ENCODE data around the gene CIC. TPM values are rescaled to one million over a fixed set of nuclear protein-coding genes. Genes with fewer than 3 reads are reported as not detected.

CIC gene
- total and polyA plus RNA-seq, 2 of the 13 experiments (the other 11 are each of a cell fraction or from before 2014, with no cell fraction given), result 5.9 to 8.0 TPM

- WGBS (ENCODE audit: low lambda C conversion rate), result 96% methylated on average over 4 of the region's 4 CpGs
Measured at GRCh38 chr19:42276821-42277220, 7.8 kb downstream of the CIC start.

GRCh38 chr19:42277821-42278451 lies 8.9 kb downstream of the CIC start:
- FAIRE-seq (no peak), DNase-seq (ENCODE audit: low spot score) (no peak), ATAC-seq (no peak)
- Histone ChIP-seq H2AFZ (ENCODE audit: low read length) (no peak overlapping the region), H3K4me2 (ENCODE audit: low read depth, low read length) (no peak overlapping the region; the same call in 1 of the 2 replicates), H3K79me2 (ENCODE audit: insufficient read depth, low read length) (peaks cover 5% of the 10 kb centered on the region), H4K20me1 (ENCODE audit: insufficient read depth, low read length) (no peaks in the 10 kb centered on the region), H3K27ac (ENCODE audit: extremely low read length, insufficient read depth, low read length) (peak overlapping the region; percentile 27), H3K4me3 (replicated peaks in 1 of 3; ENCODE audit: insufficient read depth in 1 of 3, low read depth in 2 of 3, low read length in 3 of 3) (no peak overlapping the region), H3K9me3 (ENCODE audit: low read length) (no peaks in the 10 kb centered on the region), H3K9ac (ENCODE audit: insufficient read depth, low read depth, low read length) (0 out of 2 replicates have a peak overlapping the region, but pooled peaks have one; percentile 3), H3K27me3 (ENCODE audit: control insufficient read depth in 1 of 2, insufficient read depth in 2 of 2, low read length in 2 of 2) (no peaks in the 10 kb centered on the region), H3K36me3 (replicated peaks in 1 of 2; ENCODE audit: control insufficient read depth in 1 of 2, insufficient read depth in 2 of 2, low read length in 2 of 2) (peaks cover 5 to 16% of the 10 kb centered on the region in 2 experiments; a peak in 3 of 5 replicates), H3K4me1 (ENCODE audit: insufficient read depth, low read length) (peaks cover 45% of the 10 kb centered on the region)
- WGBS (ENCODE audit: low lambda C conversion rate), result 80% methylated on average over 9 of the region's 10 CpGs
- ChIA-PET CTCF (ENCODE audit: low intra/inter-chr PET ratio, low total read pairs) (interaction anchor here (1.2 kb wide), 1 partner anchor 31 kb away, joined by 3 read pairs; no protein-coding TSS in a partner anchor), POLR2A (interaction anchor here (2.2 to 7.4 kb wide), 2 partner anchors 22 to 32 kb away, joined by 11 to 117 read pairs; partner anchors contain the start of gene GSK3A)
- BruUV-seq (replicated peaks), result no TSS peak
- intact Hi-C loops (cut with micrococcal nuclease; ENCODE audit: unreplicated experiment) (loop anchor here (2.0 kb wide), 1 partner anchor 57 kb away; the partner anchor contains the start of gene ZNF526), in situ Hi-C loops (cut with HindIII; ENCODE audit: extremely low pct_ligation_motif_present, low pct_unique_long_range_greater_than_20kb) (no loop called here)
- TF ChIP-seq SETDB1 (CRISPR knock-in tag; IDR thresholded peaks at IDR 0.05; ENCODE audit: borderline replicate concordance) (no peak), FOXP4 (CRISPR knock-in tag; IDR thresholded peaks at IDR 0.05) (no peak), ATF4 (CRISPR knock-in tag; IDR thresholded peaks at IDR 0.05) (no peak), HIC2 (CRISPR knock-in tag; IDR thresholded peaks at IDR 0.05; ENCODE audit: low read depth) (peak; percentile 53; the same call in 1 of the 2 replicates), DNMT3B (CRISPR knock-in tag; conservative IDR thresholded peaks at IDR 0.05) (no peak), HNRNPL (IDR thresholded peaks at IDR 0.05; ENCODE audit: low read depth, low read length) (peak; percentile 57; the same call in 1 of the 2 replicates), SNAI1 (CRISPR knock-in tag; IDR thresholded peaks at IDR 0.05; ENCODE audit: borderline replicate concordance) (no peak)

More at GRCh38 chr19:42276821-42277220, 7.8 kb downstream of the CIC start:
- H3K9me3 ChIP-seq (ENCODE audit: low read length), result no peaks in the 10 kb centered on the region
- no peak overlapping the region for H3K27ac ChIP-seq (ENCODE audit: extremely low read length, insufficient read depth, low read length)
- ChIA-PET POLR2A (interaction anchor here (7.4 kb wide), 1 partner anchor 31 kb away, joined by 117 read pairs; the partner anchor contains the start of gene GSK3A), CTCF (ENCODE audit: low intra/inter-chr PET ratio, low total read pairs) (interaction anchor here (1.2 kb wide), 1 partner anchor 30 kb away, joined by 3 read pairs; no protein-coding TSS in a partner anchor)
- in situ Hi-C loops (cut with HindIII; ENCODE audit: extremely low pct_ligation_motif_present, low pct_unique_long_range_greater_than_20kb) (no loop called here), intact Hi-C loops (cut with micrococcal nuclease; ENCODE audit: unreplicated experiment) (no loop called here)
- no peak for FAIRE-seq
- no peak for DNase-seq (ENCODE audit: low spot score)
- BruUV-seq (replicated peaks), result no TSS peak
- ATAC-seq, result no peak
- no peaks in the 10 kb centered on the region for H4K20me1 ChIP-seq (ENCODE audit: insufficient read depth, low read length)
- H3K79me2 ChIP-seq (ENCODE audit: insufficient read depth, low read length), result no peaks in the 10 kb centered on the region
- no peaks in the 10 kb centered on the region for H3K27me3 ChIP-seq (ENCODE audit: control insufficient read depth in 1 of 2, insufficient read depth in 2 of 2, low read length in 2 of 2)
- no peak overlapping the region for H3K4me2 ChIP-seq (ENCODE audit: low read depth, low read length)
- TF ChIP-seq HCFC1 (IDR thresholded peaks at IDR 0.05; ENCODE audit: low read depth, low read length) (no peak), ZNF629 (CRISPR knock-in tag; conservative IDR thresholded peaks at IDR 0.05) (peak; percentile 69)
- H3K9ac ChIP-seq (ENCODE audit: insufficient read depth, low read depth, low read length), result no peak overlapping the region
- H3K4me1 ChIP-seq (ENCODE audit: insufficient read depth, low read length), result peaks cover 34% of the 10 kb centered on the region
- H3K4me3 ChIP-seq (replicated peaks in 1 of 3; ENCODE audit: insufficient read depth in 1 of 3, low read depth in 2 of 3, low read length in 3 of 3), result no peak overlapping the region
- peaks cover 5 to 21% of the 10 kb centered on the region in 2 experiments; a peak in 4 of 5 replicates for H3K36me3 ChIP-seq (replicated peaks in 1 of 2; ENCODE audit: control insufficient read depth in 1 of 2, insufficient read depth in 2 of 2, low read length in 2 of 2)
- no peak overlapping the region for H2AFZ ChIP-seq (ENCODE audit: low read length)
